Measurements from ENCODE around the gene DZIP1. TPM values are rescaled to one million over a fixed set of nuclear protein-coding genes. Genes with fewer than 3 reads are reported as not detected.
"Not testable (repeated sequence)": the region's sequence is repeated elsewhere in the genome, so short reads cannot be mapped to it uniquely, and the experiment has no call there.

DZIP1 gene, protein sequence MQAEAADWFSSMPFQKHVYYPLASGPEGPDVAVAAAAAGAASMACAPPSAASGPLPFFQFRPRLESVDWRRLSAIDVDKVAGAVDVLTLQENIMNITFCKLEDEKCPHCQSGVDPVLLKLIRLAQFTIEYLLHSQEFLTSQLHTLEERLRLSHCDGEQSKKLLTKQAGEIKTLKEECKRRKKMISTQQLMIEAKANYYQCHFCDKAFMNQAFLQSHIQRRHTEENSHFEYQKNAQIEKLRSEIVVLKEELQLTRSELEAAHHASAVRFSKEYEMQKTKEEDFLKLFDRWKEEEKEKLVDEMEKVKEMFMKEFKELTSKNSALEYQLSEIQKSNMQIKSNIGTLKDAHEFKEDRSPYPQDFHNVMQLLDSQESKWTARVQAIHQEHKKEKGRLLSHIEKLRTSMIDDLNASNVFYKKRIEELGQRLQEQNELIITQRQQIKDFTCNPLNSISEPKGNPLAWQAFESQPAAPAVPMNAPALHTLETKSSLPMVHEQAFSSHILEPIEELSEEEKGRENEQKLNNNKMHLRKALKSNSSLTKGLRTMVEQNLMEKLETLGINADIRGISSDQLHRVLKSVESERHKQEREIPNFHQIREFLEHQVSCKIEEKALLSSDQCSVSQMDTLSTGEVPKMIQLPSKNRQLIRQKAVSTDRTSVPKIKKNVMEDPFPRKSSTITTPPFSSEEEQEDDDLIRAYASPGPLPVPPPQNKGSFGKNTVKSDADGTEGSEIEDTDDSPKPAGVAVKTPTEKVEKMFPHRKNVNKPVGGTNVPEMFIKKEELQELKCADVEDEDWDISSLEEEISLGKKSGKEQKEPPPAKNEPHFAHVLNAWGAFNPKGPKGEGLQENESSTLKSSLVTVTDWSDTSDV
- not detected for polyA plus RNA-seq

DNA sequence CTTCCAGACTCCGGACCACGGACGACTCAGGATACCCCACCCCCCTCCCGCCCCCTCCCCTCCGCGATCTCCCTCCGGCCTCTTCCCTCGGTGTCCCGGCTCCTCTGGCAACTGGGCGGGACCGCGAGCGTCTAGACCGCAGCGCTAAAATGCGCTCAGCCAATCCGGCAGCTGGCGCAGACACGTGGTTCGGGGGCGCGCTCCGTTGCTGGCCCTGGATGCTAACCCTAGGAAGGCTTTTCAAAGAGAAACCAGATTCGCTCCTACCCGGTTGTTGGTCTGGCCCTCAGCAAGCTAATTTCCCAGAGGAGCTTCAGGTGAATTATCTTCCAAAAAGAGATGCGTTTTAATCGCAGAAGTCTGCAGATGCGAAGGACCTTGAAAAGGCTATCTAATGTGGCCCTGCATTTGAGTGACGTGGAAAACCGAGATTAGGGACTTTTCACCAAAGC lies at the start of gene DZIP1:
TSS of gene DZIP1 (minus strand) at position 106 of the 452 bp plus-strand sequence. CDS start 2,677 bp downstream, outside the sequence.
- no peak for DNase-seq
- H3K36me3 Mint-ChIP-seq: no peaks in the 10 kb centered on the region
- peak within 1 kb of the TSS; percentile 38 to 67 (median 57) for H3K4me3 Mint-ChIP-seq
- peaks cover 8 to 16% of the 10 kb centered on the region in 2 donors for H3K4me1 Mint-ChIP-seq
- no peaks in the 10 kb centered on the region for H3K9me3 Mint-ChIP-seq
- no peak within 1 kb of the TSS for H3K27ac Mint-ChIP-seq
- H3K27me3 Mint-ChIP-seq (ENCODE audit: low read depth in 3 of 3): peaks cover 9 to 19% (median 13%) of the 10 kb centered on the region in 3 donors

DNA sequence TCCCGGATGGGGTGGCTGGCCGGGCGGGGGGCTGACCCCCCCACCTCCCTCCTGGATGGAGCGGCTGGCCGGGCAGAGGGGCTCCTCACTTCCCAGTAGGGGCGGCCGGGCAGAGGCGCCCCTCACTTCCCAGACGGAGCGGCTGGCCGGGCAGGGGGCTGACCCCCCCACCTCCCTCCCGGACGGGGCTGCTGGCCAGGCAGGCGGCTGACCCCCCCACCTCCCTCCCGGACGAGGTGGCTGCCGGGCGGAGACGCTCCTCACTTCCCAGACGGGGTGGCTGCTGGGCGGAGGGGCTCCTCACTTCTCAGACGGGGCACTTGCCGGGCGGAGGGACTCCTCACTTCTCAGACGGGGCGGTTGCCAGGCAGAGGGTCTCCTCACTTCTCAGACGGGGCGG lies 46.5 kb upstream of the DZIP1 start:
- H3K9me3 Mint-ChIP-seq; H3K27me3 Mint-ChIP-seq (ENCODE audit: low read depth in 3 of 3); H3K27ac Mint-ChIP-seq; DNase-seq; H3K4me3 Mint-ChIP-seq; H3K36me3 Mint-ChIP-seq: not testable (repeated sequence)
- peaks cover 41 to 42% of the 10 kb centered on the region in 2 donors for H3K4me1 Mint-ChIP-seq

DNA sequence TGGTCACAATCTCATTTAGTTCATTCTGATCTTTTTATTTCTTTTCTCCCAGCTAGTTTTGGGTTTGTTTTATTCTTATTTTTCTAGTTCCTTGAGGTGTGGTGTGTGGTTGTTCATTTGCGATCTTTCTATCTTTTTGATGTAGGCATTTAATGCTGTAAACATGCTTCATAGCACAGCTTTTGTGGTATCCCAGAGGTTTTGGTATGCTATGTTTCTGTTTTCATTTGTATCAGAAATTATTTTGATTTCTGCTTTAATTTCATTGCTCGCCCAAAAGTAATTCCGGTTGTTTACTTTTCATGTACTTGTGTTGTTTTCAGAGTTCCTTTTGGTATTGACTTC lies 45.0 kb upstream of the DZIP1 start:
- Mint-ChIP-seq H3K27ac (peak overlapping the region in 4 of 6 donors; percentile 8 to 60 (median 9)), H3K4me3 (peak overlapping the region; percentile 2 to 39 (median 15)), H3K4me1 (peaks cover 53 to 55% of the 10 kb centered on the region in 2 donors), H3K36me3 (peaks cover 0 to 5% (median 0%) of the 10 kb centered on the region in 3 donors), H3K9me3 (no peaks in the 10 kb centered on the region), H3K27me3 (ENCODE audit: low read depth in 3 of 3) (peaks cover 0 to 7% (median 0%) of the 10 kb centered on the region in 3 donors)
- DNase-seq: no peak

DNA sequence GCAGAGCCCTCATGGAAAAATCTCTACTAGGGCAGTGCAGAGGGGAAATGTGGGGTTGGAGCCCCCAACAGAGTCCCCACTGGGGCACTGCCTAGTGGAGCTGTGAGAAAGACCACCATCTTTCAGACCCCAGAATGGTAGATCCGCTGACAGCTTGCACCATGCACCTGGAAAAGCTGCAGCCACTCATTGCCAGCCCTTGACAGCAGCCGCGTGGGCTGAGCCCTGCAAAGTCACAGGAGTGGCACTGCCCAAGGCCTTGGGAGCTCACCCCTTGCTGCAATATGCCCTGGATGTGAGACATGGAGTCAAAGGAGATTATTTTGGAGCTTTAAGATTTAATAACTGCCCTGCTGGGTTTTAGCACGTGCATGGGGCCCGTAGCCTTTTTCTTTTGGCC lies 40.5 kb upstream of the DZIP1 start:
- H3K4me1 Mint-ChIP-seq: peaks cover 77 to 100% of the 10 kb centered on the region in 2 donors
- H3K9me3 Mint-ChIP-seq; H3K27ac Mint-ChIP-seq; H3K36me3 Mint-ChIP-seq; H3K27me3 Mint-ChIP-seq (ENCODE audit: low read depth in 3 of 3); H3K4me3 Mint-ChIP-seq; DNase-seq: not testable (repeated sequence)

DNA sequence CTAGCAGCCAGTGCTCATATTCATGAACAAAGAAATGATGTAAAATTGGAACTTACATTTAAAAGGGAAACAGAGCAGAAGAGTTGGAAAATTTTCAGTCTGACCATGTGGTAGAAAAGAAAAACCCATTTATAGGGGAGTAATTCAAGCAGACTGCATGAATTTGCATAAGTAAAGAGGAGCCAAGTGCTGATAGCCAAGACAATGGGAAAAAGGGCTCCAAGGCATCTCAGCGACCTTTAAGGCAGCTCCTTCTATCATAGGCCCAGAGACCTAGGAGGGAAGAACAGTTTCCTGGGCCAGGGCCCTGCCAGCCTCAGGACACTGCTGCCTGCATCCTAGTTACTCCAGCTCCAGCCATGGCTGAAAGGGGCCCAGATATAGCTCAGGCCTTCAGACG lies 39.9 kb upstream of the DZIP1 start:
- Mint-ChIP-seq H3K9me3 (no peaks in the 10 kb centered on the region), H3K36me3 (peaks cover 0 to 8% (median 0%) of the 10 kb centered on the region in 3 donors), H3K27ac (peak overlapping the region in 2 of 6 donors; percentile 8 to 61)

DNA sequence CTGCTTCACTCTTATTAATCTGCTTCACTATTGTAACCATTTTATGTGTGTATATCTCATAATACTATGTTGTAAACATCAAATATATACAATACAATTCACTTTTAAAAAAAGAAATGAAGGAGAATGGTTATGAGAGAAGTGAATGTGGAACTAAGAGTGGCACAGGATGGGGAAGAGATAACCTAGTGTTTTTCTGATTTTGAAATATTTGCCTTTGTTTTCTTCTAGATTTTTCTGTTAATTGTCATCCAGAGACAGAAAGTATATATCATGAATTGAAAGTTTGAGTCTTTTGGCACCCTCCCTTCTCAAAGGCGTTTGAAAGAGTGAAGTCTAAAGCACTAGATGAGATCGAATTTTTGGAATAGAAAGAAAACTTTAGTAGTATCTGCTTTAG lies 35.2 kb upstream of the DZIP1 start:
- no peak for DNase-seq
- Mint-ChIP-seq H3K4me1 (peaks cover 72 to 92% of the 10 kb centered on the region in 2 donors), H3K27ac (peak overlapping the region in 5 of 6 donors; percentile 0 to 83 (median 24)), H3K27me3 (ENCODE audit: low read depth in 3 of 3) (peaks cover 4 to 17% (median 8%) of the 10 kb centered on the region in 3 donors), H3K9me3 (peaks cover 0 to under 1% (median 0%) of the 10 kb centered on the region in 6 donors), H3K36me3 (peaks cover 0 to 4% (median 0%) of the 10 kb centered on the region in 3 donors), H3K4me3 (peak overlapping the region in 2 of 5 donors; percentile 22 to 98)

More for the DNA sequence above, 39.9 kb upstream of the DZIP1 start:
- Mint-ChIP-seq H3K4me1 (peaks cover 78 to 100% of the 10 kb centered on the region in 2 donors), H3K27me3 (ENCODE audit: low read depth in 3 of 3) (peaks cover 0 to 3% (median 0%) of the 10 kb centered on the region in 3 donors), H3K4me3 (peak overlapping the region in 1 of 5 donors; percentile 14)
- no peak for DNase-seq

DNA sequence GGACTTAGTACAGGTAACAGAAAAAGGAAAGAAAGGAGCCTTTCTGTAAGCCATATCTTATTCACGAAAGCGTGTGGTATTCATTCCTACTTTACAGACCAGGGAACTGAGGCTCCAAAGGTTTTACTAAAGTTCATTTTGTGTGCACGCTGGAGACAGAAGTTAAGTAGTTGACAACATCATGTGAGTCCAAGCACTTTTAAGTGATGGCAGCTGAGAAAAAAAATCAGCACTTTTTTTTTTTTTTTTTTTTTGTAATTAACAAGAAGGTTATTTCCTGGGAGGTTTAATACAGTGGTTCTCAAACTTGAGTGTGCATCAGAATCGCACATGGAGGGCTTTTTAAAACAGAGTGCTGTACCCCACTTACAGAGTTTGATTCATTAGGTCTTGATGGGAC lies 34.5 kb upstream of the DZIP1 start:
- Mint-ChIP-seq H3K27ac (peak overlapping the region; percentile 69 to 98 (median 88)), H3K36me3 (peaks cover 0 to 4% (median 0%) of the 10 kb centered on the region in 3 donors), H3K4me1 (peaks cover 68 to 91% of the 10 kb centered on the region in 2 donors), H3K4me3 (peak overlapping the region; percentile 96 to 98 (median 97)), H3K27me3 (ENCODE audit: low read depth in 3 of 3) (peaks cover 4 to 17% (median 8%) of the 10 kb centered on the region in 3 donors), H3K9me3 (peaks cover 0 to 4% (median 0%) of the 10 kb centered on the region in 6 donors)
- no peak for DNase-seq

DNA sequence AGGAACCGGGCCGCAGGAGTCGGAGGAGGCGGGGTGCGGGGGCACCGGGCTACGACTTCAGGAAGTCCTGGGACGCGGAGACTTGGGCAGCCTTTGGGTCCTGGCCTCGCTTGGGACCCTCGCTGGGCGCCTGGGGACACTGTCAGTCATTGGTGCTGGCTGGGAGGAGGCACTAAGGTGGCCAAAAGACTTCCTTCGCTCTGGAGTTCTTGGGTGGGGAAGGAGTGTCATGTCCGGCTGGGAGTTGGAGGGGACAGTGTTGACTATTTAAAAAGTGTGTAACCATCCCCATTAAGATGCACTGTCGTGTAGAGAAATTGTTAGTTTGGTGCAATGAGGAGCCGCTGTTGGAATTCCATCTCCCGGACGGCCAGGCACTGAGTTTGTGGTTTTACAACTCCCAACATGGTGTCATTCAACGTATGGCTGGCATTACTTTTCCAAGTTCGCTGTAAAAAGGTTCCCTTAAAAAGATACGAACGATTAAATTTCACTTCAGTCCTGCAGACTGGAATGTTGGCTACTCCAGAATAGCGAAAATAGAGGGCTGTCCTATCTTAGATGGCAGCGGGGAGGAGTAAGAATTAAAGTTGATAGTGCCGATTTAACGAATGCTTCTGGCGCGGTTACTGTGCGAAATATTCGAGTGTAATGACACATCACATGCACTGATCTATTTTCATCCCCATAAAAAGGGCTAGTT lies 33.2 kb upstream of the DZIP1 start:
- Mint-ChIP-seq H3K36me3 (peaks cover 0 to 12% (median 5%) of the 10 kb centered on the region in 3 donors), H3K4me1 (peaks cover 59 to 87% of the 10 kb centered on the region in 2 donors), H3K9me3 (peaks cover 0 to 11% (median 0%) of the 10 kb centered on the region in 6 donors), H3K4me3 (peak overlapping the region; percentile 96 to 98 (median 97)), H3K27me3 (ENCODE audit: low read depth in 3 of 3) (peaks cover 4 to 17% (median 8%) of the 10 kb centered on the region in 3 donors), H3K27ac (peak overlapping the region; percentile 83 to 98 (median 92))
- DNase-seq: peak in 1 of 3 donors; percentile 14

DNA sequence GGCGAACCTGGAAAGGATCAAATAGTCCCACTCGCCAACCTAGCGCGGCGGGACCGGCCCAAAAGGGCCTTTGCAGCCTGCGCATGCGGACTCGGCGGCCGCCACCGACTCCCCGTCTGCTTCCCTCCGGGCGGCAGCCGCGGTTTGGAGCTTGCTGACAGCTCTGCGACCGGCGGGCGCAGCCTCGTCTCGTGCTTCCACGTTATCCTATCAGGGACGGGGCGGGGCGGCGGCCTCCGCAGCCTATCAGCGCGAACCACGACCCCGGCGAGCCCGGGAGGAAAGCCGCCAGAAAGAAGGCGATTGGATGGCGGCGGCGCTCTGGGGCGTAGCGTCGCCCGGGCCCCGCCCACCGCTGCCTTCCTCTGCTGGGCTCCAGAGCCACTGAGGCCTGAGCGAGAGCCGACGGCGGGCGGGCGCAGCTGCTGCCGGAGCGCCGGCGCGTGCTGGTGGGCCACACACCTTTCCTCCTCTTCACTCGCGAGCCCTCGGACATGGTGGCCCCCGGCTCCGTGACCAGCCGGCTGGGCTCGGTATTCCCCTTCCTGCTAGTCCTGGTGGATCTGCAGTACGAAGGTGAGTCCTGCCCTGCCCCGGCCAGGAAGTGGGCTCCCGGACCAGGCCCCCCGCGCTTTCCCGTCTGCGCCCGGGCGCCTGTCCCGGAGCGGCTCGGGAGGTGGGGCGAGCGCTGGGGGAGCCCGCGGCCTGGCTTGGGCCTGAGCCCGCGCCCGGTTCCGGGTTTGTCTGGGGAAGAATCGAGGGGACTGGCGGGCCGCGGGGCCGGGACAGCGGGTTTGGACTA lies 32.5 kb upstream of the DZIP1 start, which contains the start of gene DNAJC3:
TSS of gene DNAJC3 (plus strand) at position 378 of the 802 bp plus-strand sequence. CDS start at position 495, 117 bp downstream.
- peaks cover 0 to 14% (median 3%) of the 10 kb centered on the region in 6 donors for H3K9me3 Mint-ChIP-seq
- H3K4me1 Mint-ChIP-seq: peaks cover 52 to 80% of the 10 kb centered on the region in 2 donors
- peaks cover 4 to 17% (median 8%) of the 10 kb centered on the region in 3 donors for H3K27me3 Mint-ChIP-seq (ENCODE audit: low read depth in 3 of 3)
- peak within 1 kb of the TSS; percentile 97 to 99 (median 98) for H3K27ac Mint-ChIP-seq
- peak; percentile 99 for DNase-seq
- peak within 1 kb of the TSS; percentile 96 to 98 (median 97) for H3K4me3 Mint-ChIP-seq
- H3K36me3 Mint-ChIP-seq: peaks cover 3 to 15% (median 8%) of the 10 kb centered on the region in 3 donors

DNA sequence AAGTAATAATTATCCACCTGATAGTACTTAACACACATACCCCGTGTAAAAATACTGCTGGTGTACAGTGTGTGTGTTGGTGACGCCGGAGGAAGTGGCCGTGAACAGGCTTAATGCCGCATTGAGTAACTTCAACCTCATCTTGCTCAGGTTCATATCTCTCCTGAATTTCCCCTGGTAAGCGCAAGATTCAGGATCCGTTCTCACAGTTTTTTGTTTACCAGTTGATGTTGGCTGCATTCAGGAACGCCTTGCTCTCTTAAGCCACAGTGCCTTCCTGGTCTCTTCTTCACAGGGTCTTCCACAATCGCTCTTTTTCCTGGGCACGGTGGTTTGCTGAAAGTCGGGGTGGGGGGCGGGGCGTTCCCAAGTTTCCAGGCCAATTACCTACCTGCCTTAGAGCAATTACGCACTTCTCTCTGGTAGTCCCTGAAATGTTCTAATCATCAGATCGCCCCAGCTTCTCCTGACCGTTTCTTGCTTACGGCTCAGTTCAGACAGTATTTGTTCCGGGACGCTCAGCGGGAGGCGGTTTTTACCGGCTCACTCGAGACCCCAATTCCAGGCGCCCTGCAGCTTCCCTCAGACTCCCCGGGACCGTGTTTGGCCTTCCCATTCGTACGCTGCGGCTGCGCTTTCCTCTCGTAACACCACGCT lies 31.7 kb upstream of the DZIP1 start:
- Mint-ChIP-seq H3K4me3 (peak overlapping the region; percentile 96 to 98 (median 97)), H3K27ac (peak overlapping the region; percentile 97 to 99 (median 98)), H3K27me3 (ENCODE audit: low read depth in 3 of 3) (peaks cover 4 to 17% (median 8%) of the 10 kb centered on the region in 3 donors), H3K4me1 (peaks cover 49 to 72% of the 10 kb centered on the region in 2 donors), H3K9me3 (peaks cover 0 to 21% (median 9%) of the 10 kb centered on the region in 6 donors), H3K36me3 (peaks cover 4 to 13% (median 11%) of the 10 kb centered on the region in 3 donors)
- DNase-seq: peak; percentile 38 to 42 (median 39)

DNA sequence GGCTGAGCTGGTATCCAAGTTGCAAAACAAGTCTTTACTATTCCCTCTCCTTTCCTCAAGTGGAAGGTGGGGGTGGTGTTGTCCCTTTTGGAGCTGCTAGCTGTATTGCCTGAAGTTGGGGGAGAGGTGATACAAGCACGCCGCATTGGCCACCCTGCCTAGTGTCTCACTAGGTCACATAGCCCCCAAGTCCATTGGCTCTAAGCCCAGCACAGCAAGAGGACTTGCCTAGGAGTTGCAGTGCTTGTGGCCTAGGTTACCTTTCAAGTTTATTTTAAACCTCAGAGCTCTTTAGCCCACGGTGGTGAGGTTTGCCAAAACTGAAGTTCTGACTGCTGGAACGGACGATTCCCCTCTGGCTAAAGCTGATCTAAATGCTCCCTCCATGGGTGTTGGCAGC lies 27.1 kb upstream of the DZIP1 start:
- peaks cover 11 to 29% (median 20%) of the 10 kb centered on the region in 3 donors for H3K36me3 Mint-ChIP-seq
- H3K9me3 Mint-ChIP-seq: peaks cover 29 to 57% (median 51%) of the 10 kb centered on the region in 6 donors
- no peak overlapping the region for H3K4me3 Mint-ChIP-seq
- DNase-seq: no peak
- no peak overlapping the region for H3K27ac Mint-ChIP-seq
- peaks cover 17 to 34% of the 10 kb centered on the region in 2 donors for H3K4me1 Mint-ChIP-seq
- H3K27me3 Mint-ChIP-seq (ENCODE audit: low read depth in 3 of 3): peaks cover 6 to 15% (median 9%) of the 10 kb centered on the region in 3 donors

DNA sequence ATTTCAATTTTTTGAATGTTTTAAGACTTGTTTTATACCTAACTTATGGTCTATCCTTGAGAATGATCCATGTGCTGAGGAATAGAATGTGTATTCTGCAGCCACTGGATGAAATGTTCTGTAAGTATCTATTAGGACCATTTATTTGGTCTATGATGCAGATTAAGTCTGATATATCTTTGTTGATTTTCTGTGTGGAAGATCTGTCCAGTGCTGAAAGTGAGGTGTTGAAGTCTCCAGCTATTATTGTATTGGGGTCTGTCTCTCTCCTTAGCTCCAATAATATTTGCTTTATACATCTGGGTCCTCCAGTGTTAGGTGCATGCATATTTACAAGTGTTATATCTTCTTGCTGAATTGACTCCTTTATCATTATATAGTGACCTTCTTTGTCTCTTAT lies 22.7 kb upstream of the DZIP1 start:
- peaks cover 49 to 82% (median 68%) of the 10 kb centered on the region in 6 donors for H3K9me3 Mint-ChIP-seq
- not testable (repeated sequence) for H3K4me1 Mint-ChIP-seq, H3K27ac Mint-ChIP-seq, H3K4me3 Mint-ChIP-seq, DNase-seq
- H3K36me3 Mint-ChIP-seq: peaks cover 12 to 23% (median 21%) of the 10 kb centered on the region in 3 donors
- peaks cover 2 to 19% (median 14%) of the 10 kb centered on the region in 3 donors for H3K27me3 Mint-ChIP-seq (ENCODE audit: low read depth in 3 of 3)
